ENCODE measurements around the gene DVL3. TPM values are rescaled to one million over a fixed set of nuclear protein-coding genes. Genes with fewer than 3 reads are reported as not detected.

The DVL3 gene
- total RNA-seq, 2 experiments from 2014 or later: 38.5 to 65.6 TPM

GRCh38 chr3:184169896-184170875, 15.0 kb downstream of the DVL3 start:
- intact Hi-C loops (cut with micrococcal nuclease; ENCODE audit: unreplicated experiment): no loop called here
- Histone ChIP-seq H3K4me3 (ENCODE audit: low read depth, low read length, poor library complexity, severe bottlenecking) (no peak overlapping the region), H3K9me3 (ENCODE audit: low read length) (no peaks in the 10 kb centered on the region), H3K4me2 (ENCODE audit: low read length) (no peak overlapping the region), H2AFZ (ENCODE audit: low read length) (no peak overlapping the region), H4K20me1 (ENCODE audit: insufficient read depth, low read length) (no peaks in the 10 kb centered on the region), H3K4me1 (ENCODE audit: insufficient read depth, low read length, poor library complexity, severe bottlenecking) (peaks cover 5% of the 10 kb centered on the region), H3K36me3 (ENCODE audit: insufficient read depth, low read length) (peaks cover 48% of the 10 kb centered on the region), H3K79me2 (ENCODE audit: insufficient read depth, low read depth, low read length) (peaks cover 2% of the 10 kb centered on the region; the same call in 1 of the 2 replicates), H3K9me2 (ENCODE audit: insufficient read depth, low read length) (no peaks in the 10 kb centered on the region), H3K27ac (ENCODE audit: low read depth, low read length, poor library complexity, severe bottlenecking) (no peak overlapping the region)
- TF ChIP-seq, protein P1, sequence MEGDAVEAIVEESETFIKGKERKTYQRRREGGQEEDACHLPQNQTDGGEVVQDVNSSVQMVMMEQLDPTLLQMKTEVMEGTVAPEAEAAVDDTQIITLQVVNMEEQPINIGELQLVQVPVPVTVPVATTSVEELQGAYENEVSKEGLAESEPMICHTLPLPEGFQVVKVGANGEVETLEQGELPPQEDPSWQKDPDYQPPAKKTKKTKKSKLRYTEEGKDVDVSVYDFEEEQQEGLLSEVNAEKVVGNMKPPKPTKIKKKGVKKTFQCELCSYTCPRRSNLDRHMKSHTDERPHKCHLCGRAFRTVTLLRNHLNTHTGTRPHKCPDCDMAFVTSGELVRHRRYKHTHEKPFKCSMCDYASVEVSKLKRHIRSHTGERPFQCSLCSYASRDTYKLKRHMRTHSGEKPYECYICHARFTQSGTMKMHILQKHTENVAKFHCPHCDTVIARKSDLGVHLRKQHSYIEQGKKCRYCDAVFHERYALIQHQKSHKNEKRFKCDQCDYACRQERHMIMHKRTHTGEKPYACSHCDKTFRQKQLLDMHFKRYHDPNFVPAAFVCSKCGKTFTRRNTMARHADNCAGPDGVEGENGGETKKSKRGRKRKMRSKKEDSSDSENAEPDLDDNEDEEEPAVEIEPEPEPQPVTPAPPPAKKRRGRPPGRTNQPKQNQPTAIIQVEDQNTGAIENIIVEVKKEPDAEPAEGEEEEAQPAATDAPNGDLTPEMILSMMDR (conservative IDR thresholded peaks at IDR 0.05; ENCODE audit: low read length): no peak
- TF ChIP-seq EZH2phosphoT487 (IDR thresholded peaks at IDR 0.05; ENCODE audit: borderline replicate concordance, low read depth, low read length): no peak
- ChIA-PET CTCF (ENCODE audit: unreplicated experiment) (no interaction called here), POLR2A (interaction anchor here (0.9 kb wide), 1 partner anchor 15 kb away, joined by 3 read pairs; the partner anchor contains the start of gene DVL3)
- DNase-seq (ENCODE audit: low spot score): no peak
- no TSS peak for BruUV-seq (replicated peaks)

- H3K4me2 ChIP-seq (ENCODE audit: low read length): no peak overlapping the region
- H3K9me2 ChIP-seq (ENCODE audit: insufficient read depth, low read length): no peaks in the 10 kb centered on the region
- no TSS peak for BruUV-seq (replicated peaks)
- peaks cover 17% of the 10 kb centered on the region for H3K4me1 ChIP-seq (ENCODE audit: insufficient read depth, low read length, poor library complexity, severe bottlenecking)
- no peaks in the 10 kb centered on the region for H3K9me3 ChIP-seq (ENCODE audit: low read length)
- TF ChIP-seq, protein P1 (conservative IDR thresholded peaks at IDR 0.05; ENCODE audit: low read length): no peak
- TF ChIP-seq EZH2phosphoT487 (IDR thresholded peaks at IDR 0.05; ENCODE audit: borderline replicate concordance, low read depth, low read length): no peak
- H3K4me3 ChIP-seq (ENCODE audit: low read depth, low read length, poor library complexity, severe bottlenecking): no peak overlapping the region
- H3K79me2 ChIP-seq (ENCODE audit: insufficient read depth, low read depth, low read length): peaks cover 14% of the 10 kb centered on the region
- no peak overlapping the region for H3K27ac ChIP-seq (ENCODE audit: low read depth, low read length, poor library complexity, severe bottlenecking)
- POLR2A ChIA-PET: no interaction called here
- CTCF ChIA-PET (ENCODE audit: unreplicated experiment): no interaction called here
- no peaks in the 10 kb centered on the region for H4K20me1 ChIP-seq (ENCODE audit: insufficient read depth, low read length)
- no peak for DNase-seq (ENCODE audit: low spot score)
- H3K36me3 ChIP-seq (ENCODE audit: insufficient read depth, low read length): peaks cover 34% of the 10 kb centered on the region
- intact Hi-C loops (cut with micrococcal nuclease; ENCODE audit: unreplicated experiment): no loop called here
- H2AFZ ChIP-seq (ENCODE audit: low read length): no peak overlapping the region
Observed at GRCh38 chr3:184171562-184171961, 16.4 kb downstream of the DVL3 start.

Measured in OCI-LY7 (cell line).